Measurements from ENCODE around the gene NFIB. TPM values are rescaled to one million over a fixed set of nuclear protein-coding genes. Genes with fewer than 3 reads are reported as not detected.

Gene NFIB
- total and polyA plus RNA-seq, 2 of the 8 experiments (the other 6 are each of a cell fraction or from before 2014, with no cell fraction given): 2.6 to 13.1 TPM

GRCh38 chr9:14099737-14100136 is 214.2 kb downstream of the NFIB start (continued):
- TF ChIP-seq CHD7 (IDR thresholded peaks at IDR 0.05; ENCODE audit: insufficient replicate concordance, low read length) (no peak), BCL11A (IDR thresholded peaks at IDR 0.05; ENCODE audit: low read depth in 2 of 2, low read length in 2 of 2) (no peak), JUN (IDR thresholded peaks at IDR 0.05; ENCODE audit: low read depth, low read length) (no peak), POU5F1 (IDR thresholded peaks at IDR 0.05; ENCODE audit: low read depth, low read length) (no peak), CTBP2 (IDR thresholded peaks at IDR 0.05; ENCODE audit: borderline replicate concordance, insufficient read depth, insufficient read length, low read length) (no peak), EGR1 (IDR thresholded peaks at IDR 0.05; ENCODE audit: borderline replicate concordance, low read depth, low read length) (no peak), SAP30 (IDR thresholded peaks at IDR 0.05; ENCODE audit: insufficient read depth, insufficient replicate concordance, low read length) (no peak), HDAC2 (IDR thresholded peaks at IDR 0.05; ENCODE audit: borderline replicate concordance in 1 of 2, low read depth in 2 of 2, low read length in 2 of 2) (no peak), E2F6 (IDR thresholded peaks at IDR 0.05) (no peak), EP300 (IDR thresholded peaks at IDR 0.05; ENCODE audit: borderline replicate concordance in 1 of 2, low read depth in 2 of 2, low read length in 2 of 2) (no peak)
